Measurements from ENCODE around the gene CPT1B.

- TF ChIP-seq GATA2 (IDR thresholded peaks at IDR 0.05; ENCODE audit: low read depth, low read length) (no peak), GATA3 (IDR thresholded peaks at IDR 0.05; ENCODE audit: low read depth, low read length) (no peak)
Observed at GRCh38 chr22:50531962-50532674, 46.1 kb downstream of the CPT1B start.

Measured in SH-SY5Y (cell line).